K562 (cell line): Measurements from ENCODE around the gene CPLANE2. TPM values are rescaled to one million over a fixed set of nuclear protein-coding genes. Genes with fewer than 3 reads are reported as not detected.
"Not testable (repeated sequence)": the region's sequence is repeated elsewhere in the genome, so short reads cannot be mapped to it uniquely, and the experiment has no call there.

ENCODE experiments used
- ATAC-seq: fragments of 200-7000 bp; cut with Tn5 transposase; 3 replicates; pipeline ENCODE4 v1.9.1; 2020; ENCODE audit warnings: moderate library complexity
- BruUV-seq: library from RNA; stranded (reverse); fragments of 400-500 nt; replicated peaks from 2 replicates; lab custom pipeline; 2021; lab: Mats Ljungman, UMichigan
- CTCF ChIA-PET: fragments of 300-600 bp; formaldehyde crosslinking; extraction: SDS; loops from one replicate; lab custom pipeline; 2021; ENCODE audit warnings: low intra/inter-chr PET ratio; lab: Yijun Ruan, JAX
- POLR2A ChIA-PET: fragments of 300-600, 350-650 bp; sonication (Branson Sonifier 250); formaldehyde crosslinking; extraction: SDS; loops from one replicate; lab custom pipeline; 2021; ENCODE audit warnings: antibody characterized with exemption, inconsistent platforms; lab: Yijun Ruan, JAX
- DNase-seq, 4 experiments: peaks; one replicate each; pipeline versions ENCODE4 v3.0.0 to v3.0.0-alpha.2; 2011 to 2018; ENCODE audit warnings: low spot score in 3 of 4, mixed read lengths in 3 of 4; ENCODE audit errors: extremely low read depth in 1 of 4
- FAIRE-seq: peaks from 2 replicates; lab custom pipeline; 2011; peaks lifted over from hg19 to GRCh38; lab: Jason Lieb, UNC
- H2AFZ ChIP-seq: 2 replicates; pipeline ENCODE4 v1.6.0; 2011; ENCODE audit warnings: low read depth, low read length, control low read depth, inconsistent platforms
- H3K27ac ChIP-seq: fragments of 200-600 bp; 3 replicates; pipeline ENCODE4 v1.8.0; 2011; ENCODE audit warnings: low read depth, mild to moderate bottlenecking, control low read depth, inconsistent platforms, low read length, moderate library complexity, mixed read lengths; ENCODE audit errors: extremely low read depth
- H3K27me3 ChIP-seq, 2 experiments: fragments of 300-600 bp in 1 of 2; 2 replicates in 1 of 2; 3 replicates in 1 of 2; pipeline versions ENCODE4 v1.6.0 to v1.8.0; 2011; ENCODE audit warnings: inconsistent platforms in 2 of 2, low read length in 2 of 2, mild to moderate bottlenecking in 1 of 2, mixed read lengths in 1 of 2, moderate library complexity in 1 of 2; ENCODE audit not compliant: control insufficient read depth in 2 of 2, insufficient read depth in 2 of 2
- H3K36me3 ChIP-seq: fragments of 300-600 bp; 3 replicates; pipeline ENCODE4 v1.8.0; 2011; ENCODE audit warnings: mild to moderate bottlenecking, low read length, inconsistent platforms; ENCODE audit not compliant: control insufficient read depth, insufficient read depth
- H3K4me1 ChIP-seq, 2 experiments: fragments of 200-600 bp in 1 of 2; replicated peaks in 1 of 2; 2 replicates in 1 of 2; 3 replicates in 1 of 2; pipeline versions ENCODE4 v1.5.1 to v1.8.0; 2011; ENCODE audit warnings: inconsistent platforms in 2 of 2, low read length in 2 of 2, mild to moderate bottlenecking in 1 of 2, mixed read lengths in 1 of 2, moderate library complexity in 1 of 2; ENCODE audit not compliant: control insufficient read depth in 2 of 2, insufficient read depth in 2 of 2
- H3K4me2 ChIP-seq: 2 replicates; pipeline ENCODE4 v1.6.1; 2011; ENCODE audit warnings: low read length, control low read depth, inconsistent platforms, mixed read lengths; ENCODE audit not compliant: insufficient read depth
- H3K4me3 ChIP-seq: fragments of 200-600 bp; sonication (generic), shearing (Covaris generic); 2 replicates; pipeline ENCODE4 v1.5.1; 2016; ENCODE audit warnings: control low read depth, inconsistent platforms
- H3K79me2 ChIP-seq: fragments of 200-600 bp; 3 replicates; pipeline ENCODE4 v1.8.0; 2011; ENCODE audit warnings: low read length, inconsistent platforms; ENCODE audit not compliant: control insufficient read depth, insufficient read depth
- H3K9ac ChIP-seq, 2 experiments: 2 replicates each; pipeline versions ENCODE4 v1.6.0 to v1.6.1; 2011; ENCODE audit warnings: low read depth in 2 of 2, low read length in 2 of 2, control low read depth in 1 of 2, inconsistent platforms in 1 of 2, mild to moderate bottlenecking in 1 of 2, mixed read lengths in 1 of 2; ENCODE audit not compliant: insufficient read depth in 1 of 2
- H3K9me1 ChIP-seq: one replicate; pipeline ENCODE4 v1.6.0; 2011; ENCODE audit warnings: inconsistent platforms, mild to moderate bottlenecking, low read length, moderate library complexity; ENCODE audit not compliant: control insufficient read depth, insufficient read depth
- H3K9me3 ChIP-seq: replicated peaks from 2 replicates; pipeline ENCODE4 v1.5.1; 2011; ENCODE audit warnings: low read depth, low read length, inconsistent platforms; ENCODE audit not compliant: control insufficient read depth, insufficient read depth
- H4K20me1 ChIP-seq: replicated peaks from 2 replicates; pipeline ENCODE4 v1.6.1; 2011; ENCODE audit warnings: low read length, inconsistent platforms, mixed read lengths; ENCODE audit not compliant: control insufficient read depth, insufficient read depth
- CREB5 ChIP-seq: fragments of 250-450 bp; sonication (Bioruptor Pico); IDR thresholded peaks from 2 replicates; pipeline ENCODE4 v1.5.0; 2020; ENCODE audit warnings: mild to moderate bottlenecking
- FOSL1 ChIP-seq: fragments of 200-800 bp; sonication (Bioruptor generic); conservative IDR thresholded peaks from 2 replicates; pipeline ENCODE4 v1.6.1; 2016; ENCODE audit warnings: missing genetic modification characterization, missing compliant biosample characterization
- ZFP1 ChIP-seq: fragments of 450-650 bp; formaldehyde crosslinking; IDR thresholded peaks from 2 replicates; pipeline ENCODE4 v1.4.0; 2020; ENCODE audit warnings: mild to moderate bottlenecking, mixed read lengths
- ZNF121 ChIP-seq: sonication (generic); formaldehyde crosslinking; conservative IDR thresholded peaks from 2 replicates; pipeline ENCODE4 v1.8.0; 2022; ENCODE audit warnings: missing genetic modification reagents
- WGBS: fragments of 100-300 bp; shearing (Covaris generic); methylation state at CpG from one replicate; pipeline ENCODE4 v1.1.6; 2016; ENCODE audit warnings: low coverage, mixed read lengths; ENCODE audit not compliant: insufficient coverage; ENCODE audit errors: missing lambda C conversion rate; 5-methylcytosine and 5-hydroxymethylcytosine counted together
- in situ Hi-C: fragments of 300-500 bp; cut with MboI; formaldehyde crosslinking; loops from 4 replicates; pipeline ENCODE4 v1.15.0; 2018; ENCODE audit warnings: inconsistent platforms, mixed read lengths
- intact Hi-C: fragments of 100-400 bp; cut with micrococcal nuclease; formaldehyde crosslinking; loops from 2 replicates; pipeline ENCODE4 v1.14.2; 2022
- polyA plus RNA-seq, 8 experiments: library from polyadenylated mRNA; depleted of rRNA in 4 of 8; stranded (reverse) in 5 of 8; unstranded in 3 of 8; fragments of >200 nt; fragmentation: Nextera tagmentation in 2 of 8; fragmentation: Illumina TruSeq in 1 of 8; extraction: Ambion mirVana in 2 of 8; extraction: Trizol in 1 of 8; gene quantifications; 2 replicates each; pipeline versions ENCODE4 v1.2.1 to v1.2.3, GENCODE V29; 2011 to 2014; ENCODE audit warnings: inconsistent platforms in 1 of 8, missing spikeins in 1 of 8
- total RNA-seq, 7 experiments: library from RNA; depleted of rRNA in 6 of 7; stranded (reverse); fragments of >200 nt in 6 of 7; fragmentation: Illumina TruSeq in 2 of 7; extraction: Trizol in 2 of 7; gene quantifications; 2 replicates each; pipeline versions ENCODE4 v1.2.1 to v1.2.3, GENCODE V29; 2011 to 2021; ENCODE audit warnings: low replicate concordance in 1 of 7

Gene CPLANE2
- total and polyA plus RNA-seq, 9 of the 15 experiments (the other 6 are each of a cell fraction or from before 2014, with no cell fraction given): 0.17 to 20.9 (median 8.1) TPM

GRCh38 chr1:16196874-16197273, 40.1 kb downstream of the CPLANE2 start (continued):
- TF ChIP-seq FOSL1 (no peak), ZFP1 (no peak), CREB5 (CRISPR knock-in tag) (no peak)

GRCh38 chr1:16196139-16196538, 40.8 kb downstream of the CPLANE2 start:
- H3K4me3 ChIP-seq, H3K36me3 ChIP-seq, H2AFZ ChIP-seq, H3K27ac ChIP-seq, intact Hi-C loops, FAIRE-seq, H3K4me2 ChIP-seq, H3K9me3 ChIP-seq, H3K9me1 ChIP-seq, BruUV-seq, DNase-seq, CTCF ChIA-PET, H3K79me2 ChIP-seq, H3K27me3 ChIP-seq, H4K20me1 ChIP-seq, H3K4me1 ChIP-seq, H3K9ac ChIP-seq, ATAC-seq: not testable (repeated sequence)
- POLR2A ChIA-PET: interaction anchor here (1.8 kb wide), 1 partner anchor 115 kb away, joined by 5 read pairs; no protein-coding TSS in a partner anchor
- in situ Hi-C loops: loop anchor here (5.0 kb wide), 1 partner anchor 166 kb away; no protein-coding TSS in a partner anchor
- TF ChIP-seq ZNF121 (CRISPR knock-in tag): peak; percentile 91
- WGBS: 80% methylated on average over 4 of the region's 4 CpGs
